Heart left ventricle (tissue), 13 donors: ENCODE results near the gene LHFPL2.

ENCODE experiments used
- POLR2A ChIP-seq, 2 donors: fragments of 450-650 bp; IDR thresholded peaks; one replicate each; pipeline ENCODE4 v1.6.1; 2017; ENCODE audit warnings: antibody characterized with exemption in 2 of 2, mild to moderate bottlenecking in 2 of 2, moderate library complexity in 2 of 2
- TF ChIP-seq, protein P1 (sequence below), 12 donors: fragments of 200-600 bp; sonication (generic) in 4 of 12; IDR thresholded peaks; one replicate each; pipeline versions ENCODE4 v1.5.0 to v1.8.0; 2018 to 2022; ENCODE audit warnings: antibody characterized with exemption in 12 of 12, mild to moderate bottlenecking in 5 of 12
- donor health status: ischemic (EF 13 %, LVEDD 7.1; RV severe dilation, severe dysfunction).
- donor health status: DM: no; HTN: yes; CAD: no.
- donor health status: DM: no; HTN: no; CAD: no.
- donor health status: ischemic (EF 25% LVEDD 6.9; RV normal size, moderate dysfunction).
- donor health status: ischemic (EF 25% LVEDD 5.7; RV mildly dilated, moderate dysfunction).
- donor health status: ischemic (EF 35%, LVEDD 5.7; RV mildly dilated, moderate dysfunction).
- donor health status: nonischemic (EF 11% LVEDD 7.7; RV severe dilation, severe dysfunction).
- donor health status: DM: yes; HTN: yes; CAD: no.
- donor health status: PGD.
- donor health status: ischemic (EF 29% LVEDD 5.4; RV normal size, mild dysfunction).
- donor health status: nonischemic (EF 23%, LVEDD 6.1; RV moderate dilation, normal function).

DNA sequence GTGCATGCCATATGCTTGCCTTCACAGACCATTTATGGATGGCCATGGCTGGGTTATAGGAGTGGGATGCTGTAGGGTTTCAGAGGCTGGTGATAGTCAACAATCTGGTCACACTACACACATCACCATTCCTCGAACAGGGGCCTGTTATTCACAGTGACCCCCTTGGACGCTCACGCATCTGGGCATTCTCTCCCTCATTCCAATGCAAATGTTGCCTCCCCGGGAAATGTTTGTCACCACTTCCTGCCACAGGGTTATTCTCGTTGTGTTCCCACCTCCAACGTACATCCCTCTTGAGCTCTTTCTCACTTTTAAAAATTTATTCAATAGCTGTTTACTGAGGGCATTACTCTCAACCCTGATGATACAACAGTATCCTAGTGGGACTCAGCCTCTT lies 152.8 kb downstream of the LHFPL2 start:
- TF ChIP-seq, protein P1, sequence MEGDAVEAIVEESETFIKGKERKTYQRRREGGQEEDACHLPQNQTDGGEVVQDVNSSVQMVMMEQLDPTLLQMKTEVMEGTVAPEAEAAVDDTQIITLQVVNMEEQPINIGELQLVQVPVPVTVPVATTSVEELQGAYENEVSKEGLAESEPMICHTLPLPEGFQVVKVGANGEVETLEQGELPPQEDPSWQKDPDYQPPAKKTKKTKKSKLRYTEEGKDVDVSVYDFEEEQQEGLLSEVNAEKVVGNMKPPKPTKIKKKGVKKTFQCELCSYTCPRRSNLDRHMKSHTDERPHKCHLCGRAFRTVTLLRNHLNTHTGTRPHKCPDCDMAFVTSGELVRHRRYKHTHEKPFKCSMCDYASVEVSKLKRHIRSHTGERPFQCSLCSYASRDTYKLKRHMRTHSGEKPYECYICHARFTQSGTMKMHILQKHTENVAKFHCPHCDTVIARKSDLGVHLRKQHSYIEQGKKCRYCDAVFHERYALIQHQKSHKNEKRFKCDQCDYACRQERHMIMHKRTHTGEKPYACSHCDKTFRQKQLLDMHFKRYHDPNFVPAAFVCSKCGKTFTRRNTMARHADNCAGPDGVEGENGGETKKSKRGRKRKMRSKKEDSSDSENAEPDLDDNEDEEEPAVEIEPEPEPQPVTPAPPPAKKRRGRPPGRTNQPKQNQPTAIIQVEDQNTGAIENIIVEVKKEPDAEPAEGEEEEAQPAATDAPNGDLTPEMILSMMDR (IDR thresholded peaks at IDR 0.05): no peak
- TF ChIP-seq POLR2A (IDR thresholded peaks at IDR 0.05): no peak
